NOMO-1 treated with dmso at 0.1 percent for 144 hours (cell line): ENCODE measurements around the gene TNNC2.
A peak's percentile ranks its signal among the peaks of the same experiment; 100 is the strongest.
"Not testable (repeated sequence)": the region's sequence is repeated elsewhere in the genome, so short reads cannot be mapped to it uniquely, and the experiment has no call there.

Experiments
- DNase-seq: peaks from one replicate; lab custom pipeline; 2025; ENCODE audit not compliant: unreplicated experiment; lab: John Stamatoyannopoulos, UW

Gene TNNC2

DNA sequence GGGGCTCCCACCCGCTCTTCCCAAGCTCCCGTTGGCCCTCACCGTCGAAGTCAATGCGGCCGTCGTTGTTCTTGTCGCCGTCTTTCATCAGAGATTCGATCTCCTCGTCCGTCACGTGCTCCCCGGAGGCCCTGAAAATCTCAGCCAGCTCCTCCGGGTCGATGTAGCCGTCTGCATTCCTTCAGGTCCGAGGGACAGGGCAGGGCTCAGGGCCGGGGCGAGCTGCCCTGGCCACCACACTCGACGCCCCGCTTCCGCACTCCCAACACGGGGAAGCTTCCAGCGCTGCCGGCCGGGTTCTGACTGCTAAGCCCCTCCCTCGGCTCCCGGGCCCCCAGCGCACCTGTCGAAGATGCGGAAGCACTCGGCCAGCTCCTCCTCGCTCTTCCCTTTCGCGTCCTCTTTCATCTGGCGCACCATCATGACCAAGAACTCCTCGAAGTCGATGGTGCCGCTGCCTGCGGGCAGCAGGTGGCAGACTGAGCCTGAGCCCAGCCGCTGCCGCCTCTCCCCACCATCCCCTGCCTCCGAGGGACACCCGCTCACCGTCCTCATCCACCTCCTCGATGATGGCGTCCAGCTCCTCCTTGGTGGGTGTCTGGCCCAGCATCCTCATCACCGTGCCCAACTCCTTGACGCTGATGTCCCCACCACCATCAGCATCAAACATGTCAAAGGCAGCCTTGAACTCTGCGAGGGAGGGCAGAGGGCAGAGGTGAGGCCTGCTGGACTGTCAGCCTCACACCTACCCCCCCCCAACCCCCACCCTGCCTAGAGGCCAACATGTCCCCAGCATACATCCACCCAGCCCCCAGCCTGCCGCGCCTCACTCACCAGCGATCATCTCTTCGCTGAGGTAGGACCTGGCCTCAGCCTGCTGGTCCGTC lies 2.9 kb downstream of the TNNC2 start:
- peak; percentile 63 for DNase-seq

DNA sequence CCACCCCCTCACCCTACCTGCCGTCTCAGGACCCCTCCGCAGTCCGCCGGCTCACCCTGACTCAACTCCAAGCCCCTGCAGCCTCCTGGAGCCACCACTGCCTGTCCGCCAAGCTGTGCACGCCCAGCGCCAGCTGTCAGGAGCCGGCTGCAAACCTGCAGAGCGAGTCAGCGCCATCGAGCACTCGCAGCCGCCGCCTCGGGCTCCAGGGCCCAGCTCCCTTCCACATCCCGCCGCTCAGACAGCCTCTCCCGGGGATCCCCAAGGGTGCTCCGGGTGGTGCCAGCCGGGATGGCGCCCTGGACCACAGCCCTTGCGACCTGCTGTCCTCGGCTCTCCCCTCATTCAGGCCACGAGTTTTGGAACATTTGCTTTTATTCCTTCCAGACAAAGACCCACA lies 4.3 kb downstream of the TNNC2 start:
- no peak for DNase-seq

DNA sequence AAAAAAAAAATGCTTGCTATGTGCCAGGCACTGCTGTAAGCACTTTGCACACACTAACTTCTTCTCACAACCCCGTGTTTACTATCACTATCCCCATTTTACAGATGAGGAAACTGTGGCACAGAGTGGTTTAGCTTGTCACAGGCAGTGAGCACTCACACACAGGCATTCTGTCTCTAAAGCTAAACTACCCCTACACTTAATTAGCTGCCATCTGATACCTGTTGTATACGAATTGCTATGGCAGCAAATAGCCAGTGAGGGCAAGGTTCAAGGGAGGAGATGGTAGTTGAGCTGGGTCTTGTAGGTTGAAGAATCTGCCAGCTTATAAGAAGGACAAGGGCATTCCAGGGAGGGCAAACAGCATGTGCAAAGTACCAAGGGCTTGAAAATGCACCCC lies 5.2 kb downstream of the TNNC2 start:
- DNase-seq, result no peak

DNA sequence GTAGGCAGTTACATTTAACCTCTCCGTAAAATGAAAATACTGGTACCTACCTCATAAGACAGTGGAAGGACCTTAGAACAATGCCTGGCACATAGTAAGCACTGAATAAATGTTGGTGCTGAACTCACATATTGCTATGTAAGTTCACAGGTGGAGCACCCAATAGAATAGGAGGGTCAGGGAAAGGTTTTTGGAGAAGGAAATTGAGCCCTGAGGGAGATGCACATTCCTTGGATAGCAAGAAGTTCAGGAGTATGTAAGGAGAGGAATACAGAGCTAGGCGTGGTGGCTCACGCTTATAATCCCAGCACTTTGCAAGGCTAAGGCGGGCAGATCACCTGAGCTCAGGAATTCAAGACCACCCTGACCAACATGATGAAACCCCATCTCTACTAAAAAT lies 7.6 kb downstream of the TNNC2 start:
- no peak for DNase-seq

DNA sequence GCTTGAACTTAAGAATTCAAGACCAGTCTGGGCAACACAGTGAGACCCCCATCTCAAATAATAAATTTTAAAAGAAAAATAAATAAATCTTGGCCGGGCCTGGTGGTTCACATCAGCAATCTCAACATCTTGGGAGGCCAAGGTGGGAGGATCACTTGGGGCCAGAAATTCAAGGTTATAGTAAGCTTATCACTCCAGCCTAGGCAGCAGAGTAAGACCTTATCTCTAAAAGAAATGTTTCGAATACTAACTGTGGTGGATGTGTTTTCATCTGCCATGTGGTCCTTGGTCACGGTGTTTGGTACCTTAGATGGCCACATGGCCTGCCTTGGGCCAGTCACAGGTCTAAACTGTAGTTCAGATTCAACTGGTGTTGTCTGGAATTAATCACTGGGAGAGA lies 8.9 kb downstream of the TNNC2 start:
- DNase-seq, result no peak

DNA sequence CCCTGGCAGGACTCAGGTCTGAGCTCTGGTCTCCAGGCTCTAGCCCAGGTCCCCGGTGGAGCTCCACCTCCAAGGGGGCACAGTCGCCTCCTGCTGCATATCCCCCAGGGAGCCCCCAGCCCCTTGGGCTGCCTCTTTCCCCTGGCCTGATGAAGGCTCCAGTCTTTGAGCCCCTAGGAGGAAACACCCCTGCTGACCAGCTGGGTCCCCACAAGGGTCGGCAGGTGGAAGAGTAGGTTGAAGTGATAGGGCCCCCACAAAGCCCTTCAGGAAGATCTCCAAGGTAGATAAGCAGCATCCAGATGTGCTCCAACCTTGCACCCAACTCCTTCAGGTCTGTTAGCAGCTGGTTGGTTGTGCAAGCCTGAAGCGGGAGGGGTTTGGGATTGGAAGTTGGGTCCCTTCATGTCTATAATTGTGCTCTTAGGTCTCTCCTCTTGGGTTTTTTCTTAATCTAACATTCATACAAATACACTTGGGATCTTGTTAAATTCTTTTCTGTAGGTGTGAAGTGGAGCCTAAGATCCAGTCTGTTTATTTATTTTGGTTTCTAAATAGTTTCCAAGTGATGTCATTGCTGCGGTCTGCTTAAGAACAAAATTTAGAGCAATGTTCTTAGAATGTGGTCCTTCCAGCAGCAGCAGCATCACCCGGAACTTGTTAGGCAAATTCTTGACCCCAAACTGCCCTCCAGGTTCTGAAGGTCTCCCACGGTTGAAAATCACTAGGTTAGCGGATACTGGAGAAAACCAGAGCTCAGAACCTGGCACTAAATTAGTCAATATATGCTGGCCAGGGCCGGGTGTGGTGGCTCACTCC lies 9.5 kb downstream of the TNNC2 start:
- DNase-seq, result no peak

DNA sequence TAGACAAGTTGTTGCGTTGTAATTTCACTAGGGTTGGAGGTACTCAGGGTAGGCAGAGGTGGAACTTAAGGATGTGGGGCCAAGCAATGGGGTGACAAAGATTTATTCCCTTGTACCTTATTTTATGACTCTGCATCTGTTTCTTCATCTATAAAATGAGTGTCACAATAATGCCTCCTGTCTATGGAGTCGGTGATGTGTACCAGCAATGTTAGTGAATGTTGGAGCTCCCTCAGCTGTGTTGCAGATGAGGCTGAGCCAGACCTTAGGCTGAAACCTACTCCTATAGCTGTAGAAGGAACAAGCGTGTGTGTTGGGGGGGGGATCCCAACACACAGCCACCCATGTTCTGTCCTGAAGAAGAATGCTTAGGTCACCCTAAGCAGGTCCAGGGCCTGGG lies 10.2 kb downstream of the TNNC2 start:
- no peak for DNase-seq

DNA sequence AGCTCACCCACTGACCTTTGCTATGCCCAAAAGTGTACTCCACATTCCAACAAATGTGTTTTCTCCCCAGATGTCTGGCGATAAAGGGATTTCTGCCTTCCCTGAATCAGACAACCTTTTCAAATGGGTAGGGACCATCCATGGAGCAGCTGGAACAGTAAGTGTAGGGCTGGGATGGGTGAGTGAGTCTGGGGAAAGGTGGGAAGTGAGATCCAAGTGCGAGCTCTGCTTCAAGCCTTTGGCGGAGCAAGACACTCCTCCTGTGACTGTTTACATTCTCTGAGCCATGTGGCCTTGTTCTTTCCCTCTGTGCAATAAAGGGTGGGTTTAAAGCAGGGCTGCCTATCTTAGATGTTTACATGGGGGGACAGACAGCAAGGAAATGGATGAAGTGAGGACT lies 12.8 kb downstream of the TNNC2 start:
- no peak for DNase-seq

DNA sequence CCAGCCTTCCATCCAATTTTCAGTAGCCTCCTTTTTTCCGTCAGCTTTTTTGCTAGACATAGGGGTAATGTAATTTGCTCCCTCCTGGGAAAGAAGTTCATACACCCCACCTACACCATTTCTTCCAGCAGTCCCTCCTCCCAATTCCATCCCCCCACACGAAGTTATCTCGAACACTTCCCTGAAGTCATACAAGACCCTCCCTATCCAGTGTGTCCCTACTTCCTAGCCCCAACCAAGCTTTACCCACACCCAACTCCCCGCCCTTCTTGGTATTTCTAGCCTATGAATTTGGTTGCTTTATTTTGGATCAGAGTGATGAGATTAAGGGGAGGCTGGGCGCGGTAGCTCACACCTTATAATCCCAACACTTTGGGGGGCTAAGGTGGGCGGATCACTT lies 13.6 kb downstream of the TNNC2 start:
- no peak for DNase-seq

DNA sequence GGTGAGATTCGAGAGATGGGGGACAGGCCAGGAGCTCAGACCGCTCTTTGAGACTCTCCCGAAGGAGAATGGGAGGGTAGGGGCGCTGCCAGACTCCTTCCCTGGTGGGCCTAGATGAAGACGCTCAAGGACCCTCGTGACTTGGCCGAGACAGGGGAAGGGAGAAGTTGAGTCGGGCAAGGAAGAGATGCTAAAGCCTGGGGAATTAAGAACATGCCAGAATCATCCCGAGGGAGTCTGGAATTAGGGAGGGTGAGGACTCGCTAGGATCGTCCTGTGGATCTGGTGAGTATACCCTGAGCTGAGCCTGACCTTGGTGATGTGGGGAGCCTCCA lies 14.1 kb downstream of the TNNC2 start:
- DNase-seq, result no peak

DNA sequence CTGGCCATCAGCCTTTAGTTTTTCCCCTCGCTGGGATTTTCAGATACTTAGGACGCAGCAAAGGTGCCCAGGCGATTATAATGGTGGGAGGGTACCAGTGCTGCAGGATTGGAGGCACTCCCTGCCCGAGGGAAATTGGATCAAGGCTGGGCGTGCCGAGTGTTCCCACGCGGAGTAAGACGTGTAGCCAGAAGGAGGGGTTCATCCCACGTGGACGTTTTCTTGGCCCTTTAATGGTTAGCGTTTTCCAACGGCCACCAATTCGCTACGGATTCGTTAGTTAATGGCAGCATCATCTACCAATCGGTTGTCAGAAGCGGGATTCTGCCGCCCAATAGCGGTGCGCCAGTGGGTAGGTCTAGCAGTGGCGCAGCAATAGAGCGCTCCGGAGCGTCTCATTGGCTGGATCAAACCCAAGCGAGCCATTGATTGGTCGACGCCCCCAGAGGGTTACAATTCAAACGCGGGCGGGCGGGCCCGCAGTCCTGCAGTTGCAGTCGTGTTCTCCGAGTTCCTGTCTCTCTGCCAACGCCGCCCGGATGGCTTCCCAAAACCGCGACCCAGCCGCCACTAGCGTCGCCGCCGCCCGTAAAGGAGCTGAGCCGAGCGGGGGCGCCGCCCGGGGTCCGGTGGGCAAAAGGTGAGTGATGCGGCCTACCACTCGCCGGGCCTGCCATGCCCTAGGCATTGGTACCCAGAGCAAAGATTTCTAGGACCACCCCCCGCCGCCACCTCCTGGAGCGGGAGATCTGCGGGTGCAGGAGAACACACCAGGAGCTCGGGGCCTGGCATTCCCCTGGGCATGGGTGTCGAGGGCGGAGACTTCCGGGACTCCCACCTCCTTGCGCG lies 14.7 kb downstream of the TNNC2 start, which contains the start of gene UBE2C:
UBE2C (plus strand) TSS at position 488 of the 849 bp plus-strand sequence; CDS start at position 540, 52 bp downstream.
- peak; percentile 89 for DNase-seq

DNA sequence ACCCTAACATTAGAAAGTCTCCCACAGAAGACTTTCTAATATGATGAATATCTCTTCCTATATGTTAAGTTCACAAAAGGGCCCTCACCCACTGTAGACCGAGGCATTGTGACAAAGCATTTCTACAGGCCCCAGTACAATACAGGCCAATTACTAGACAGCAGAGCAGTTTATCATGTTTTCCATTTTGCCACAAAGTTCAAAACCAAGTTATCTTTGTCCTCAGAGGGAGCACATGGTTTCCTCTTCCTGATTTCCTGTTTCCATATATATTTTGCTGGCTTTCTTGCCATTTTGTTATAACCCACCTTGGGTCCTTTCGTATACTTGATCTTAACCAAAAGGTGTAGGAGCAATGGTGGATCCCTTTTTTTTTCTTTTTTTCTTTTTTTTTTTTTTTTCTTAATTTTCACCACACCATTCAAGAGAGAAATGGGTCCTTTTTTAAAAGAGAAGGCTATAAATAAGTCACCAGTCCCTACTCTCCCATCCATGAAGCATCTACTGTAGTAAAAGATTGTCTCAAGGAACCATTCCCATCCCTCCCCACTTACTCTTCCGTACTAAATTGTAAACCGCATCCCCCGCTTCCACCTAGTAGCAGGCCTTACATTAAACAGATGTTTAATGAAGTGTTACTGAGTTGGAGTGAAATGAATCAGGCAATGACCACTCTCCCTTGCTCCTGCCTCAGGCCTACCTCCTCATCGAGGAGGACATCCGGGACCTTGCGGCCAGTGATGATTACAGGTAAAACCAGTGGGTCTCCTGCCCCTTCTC lies 16.7 kb downstream of the TNNC2 start:
- no peak for DNase-seq

DNA sequence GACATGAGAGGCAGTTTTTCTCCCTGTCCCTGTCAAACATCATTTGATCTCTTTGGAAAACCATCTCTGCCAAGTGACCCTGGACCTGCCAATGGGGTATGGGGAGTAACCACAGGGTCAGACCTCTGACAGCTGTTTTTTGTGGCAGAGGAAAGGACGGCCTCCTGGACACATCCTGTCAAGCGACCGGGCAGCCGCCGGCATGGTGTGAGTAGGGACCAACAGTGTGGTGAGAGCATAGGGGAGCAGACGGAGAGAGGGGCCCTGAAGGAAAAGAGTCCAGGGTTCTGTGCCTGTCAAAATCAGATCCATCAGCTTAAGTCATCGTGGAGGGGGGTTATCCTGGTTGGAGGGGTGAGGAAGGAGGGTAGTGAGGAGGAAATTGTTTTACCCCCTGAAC lies 25.3 kb downstream of the TNNC2 start:
- no peak for DNase-seq

DNA sequence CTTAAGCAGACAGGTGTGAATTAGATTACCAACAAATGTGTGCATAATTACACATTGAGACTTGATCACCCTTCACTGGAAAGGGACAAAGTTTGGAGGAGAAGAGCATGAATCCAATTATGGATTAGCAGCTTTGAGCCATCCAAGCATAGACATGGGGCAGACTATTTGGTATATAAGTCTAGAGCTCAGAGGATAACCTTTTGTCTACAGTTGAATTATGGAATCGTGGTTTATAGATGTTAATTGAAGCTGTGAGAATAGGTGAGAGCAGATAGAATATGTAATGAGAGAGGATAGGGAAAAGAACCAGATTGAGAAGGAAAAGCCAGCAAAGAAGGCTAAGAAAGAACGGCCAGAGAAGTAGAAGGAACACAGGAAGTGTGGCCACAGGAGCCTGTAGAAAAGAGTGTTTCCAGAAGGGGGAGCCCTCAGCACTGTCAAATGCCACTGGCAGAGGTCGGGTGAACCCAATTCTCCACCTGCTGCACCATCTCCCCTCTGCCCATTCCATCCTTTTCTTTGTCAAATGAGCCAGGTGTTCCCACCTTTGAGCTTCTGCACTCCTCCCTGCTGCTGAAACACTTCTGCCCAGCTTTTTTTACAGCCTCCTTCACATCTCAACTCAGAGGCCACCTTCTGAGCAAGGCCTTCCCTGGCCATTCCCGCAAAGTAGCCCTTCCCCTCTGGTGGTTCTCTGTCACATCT lies 28.0 kb downstream of the TNNC2 start:
- DNase-seq, result peak; percentile 40

DNA sequence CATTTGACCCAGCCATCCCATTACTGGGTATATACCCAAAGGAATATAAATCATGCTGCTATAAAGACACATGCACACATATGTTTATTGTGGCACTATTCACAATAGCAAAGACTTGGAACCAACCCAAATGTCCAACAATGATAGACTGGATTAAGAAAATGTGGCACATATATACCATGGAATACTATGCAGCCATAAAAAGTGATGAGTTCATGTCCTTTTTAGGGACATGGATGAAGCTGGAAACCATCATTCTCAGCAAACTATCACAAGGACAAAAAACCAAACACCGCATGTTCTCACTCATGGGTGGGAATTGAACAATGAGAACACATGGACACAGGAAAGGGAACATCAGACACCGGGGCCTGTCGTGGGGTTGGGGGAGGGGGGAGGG lies 29.2 kb downstream of the TNNC2 start:
- not testable (repeated sequence) for DNase-seq

DNA sequence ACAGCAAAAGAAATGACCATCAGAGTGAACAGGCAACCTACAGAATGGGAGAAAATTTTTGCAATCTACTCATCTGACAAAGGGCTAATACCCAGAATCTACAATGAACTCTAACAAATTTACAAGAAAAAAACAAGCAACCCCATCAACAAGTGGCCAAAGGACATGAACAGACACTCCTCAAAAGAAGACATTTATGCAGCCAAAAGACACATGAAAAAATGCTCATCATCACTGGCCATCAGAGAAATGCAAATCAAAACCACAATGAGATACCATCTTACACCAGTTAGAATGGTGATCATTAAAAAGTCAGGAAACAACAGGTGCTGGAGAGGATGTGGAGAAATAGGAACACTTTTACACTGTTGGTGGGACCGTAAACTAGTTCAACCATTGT lies 29.6 kb downstream of the TNNC2 start:
- not testable (repeated sequence) for DNase-seq

DNA sequence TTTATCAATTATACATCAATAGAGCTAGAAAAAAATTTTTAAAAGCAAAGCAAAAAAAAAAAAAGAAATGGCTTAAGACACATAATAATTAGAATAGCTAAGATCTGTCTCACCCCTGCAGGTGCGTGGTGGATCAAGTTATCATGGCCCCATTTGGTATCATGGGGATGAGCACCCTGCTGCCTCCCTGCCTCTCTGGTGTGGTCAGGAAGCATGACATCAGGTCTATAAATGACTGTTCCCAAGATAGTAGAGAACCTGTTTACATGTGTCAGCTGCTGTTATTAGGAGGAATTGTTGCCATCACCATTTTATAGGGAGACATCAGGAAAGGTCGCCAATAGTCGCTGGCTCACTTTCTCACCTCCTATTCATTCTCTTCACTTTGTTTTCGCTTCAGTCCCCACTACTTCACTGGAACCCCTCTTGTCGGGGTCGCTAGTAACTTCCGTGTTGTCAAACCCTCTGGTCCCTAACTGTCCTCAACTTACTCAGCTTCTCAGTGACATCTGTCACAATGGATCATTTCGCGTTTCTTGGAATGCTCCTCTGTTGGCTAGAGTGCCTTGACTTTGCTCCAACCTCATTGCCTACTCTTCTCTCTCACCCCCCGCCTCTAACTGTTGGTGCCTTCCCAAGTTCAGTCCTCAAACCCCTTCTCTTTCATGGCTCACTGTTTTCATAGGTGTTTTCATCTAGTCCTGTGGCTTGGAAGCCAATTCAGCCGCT lies 30.6 kb downstream of the TNNC2 start:
- no peak for DNase-seq

DNA sequence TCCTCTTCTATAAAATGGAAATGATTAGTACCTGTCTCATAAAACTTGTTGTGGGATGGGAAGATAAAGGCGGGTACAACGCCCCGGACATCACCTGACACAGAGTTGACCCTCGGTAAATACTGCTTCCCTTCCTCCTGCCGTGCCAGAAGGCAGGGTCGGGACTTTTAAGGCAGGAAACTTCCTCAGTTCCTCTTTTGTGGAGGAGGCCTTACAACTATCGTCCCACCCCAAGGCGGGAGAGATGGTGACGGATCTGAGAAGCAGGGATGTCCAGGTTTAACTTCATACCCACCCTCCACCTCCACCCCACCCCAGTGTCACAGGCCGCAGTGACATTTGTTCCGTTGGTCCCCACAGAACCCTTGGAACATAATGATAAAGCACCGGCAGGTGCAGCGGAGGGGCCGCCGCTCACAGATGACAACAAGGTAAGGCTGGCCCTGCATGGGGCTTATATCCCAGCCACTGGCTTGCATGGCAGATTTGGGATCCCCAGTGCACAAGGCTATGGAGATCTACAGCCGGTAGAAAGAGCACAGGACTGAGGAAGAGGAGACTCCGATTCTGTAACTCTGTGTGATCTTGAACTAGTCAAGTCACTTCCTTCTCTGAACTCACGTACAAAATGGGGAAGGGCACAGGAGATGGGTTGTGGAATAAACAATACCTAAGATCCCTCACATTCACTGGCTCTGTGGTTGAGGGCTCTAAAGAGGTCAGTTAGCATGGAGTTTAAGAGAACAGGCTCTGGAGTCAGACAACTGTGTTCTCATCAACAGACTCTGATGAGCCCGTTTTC lies 34.6 kb downstream of the TNNC2 start:
- peak; percentile 46 for DNase-seq
